ENCODE data around the gene STXBP4. TPM values are rescaled to one million over a fixed set of nuclear protein-coding genes. Genes with fewer than 3 reads are reported as not detected.

Gene STXBP4
- total and polyA plus RNA-seq, 2 experiments from 2014 or later: 14.9 to 26.4 TPM

DNA sequence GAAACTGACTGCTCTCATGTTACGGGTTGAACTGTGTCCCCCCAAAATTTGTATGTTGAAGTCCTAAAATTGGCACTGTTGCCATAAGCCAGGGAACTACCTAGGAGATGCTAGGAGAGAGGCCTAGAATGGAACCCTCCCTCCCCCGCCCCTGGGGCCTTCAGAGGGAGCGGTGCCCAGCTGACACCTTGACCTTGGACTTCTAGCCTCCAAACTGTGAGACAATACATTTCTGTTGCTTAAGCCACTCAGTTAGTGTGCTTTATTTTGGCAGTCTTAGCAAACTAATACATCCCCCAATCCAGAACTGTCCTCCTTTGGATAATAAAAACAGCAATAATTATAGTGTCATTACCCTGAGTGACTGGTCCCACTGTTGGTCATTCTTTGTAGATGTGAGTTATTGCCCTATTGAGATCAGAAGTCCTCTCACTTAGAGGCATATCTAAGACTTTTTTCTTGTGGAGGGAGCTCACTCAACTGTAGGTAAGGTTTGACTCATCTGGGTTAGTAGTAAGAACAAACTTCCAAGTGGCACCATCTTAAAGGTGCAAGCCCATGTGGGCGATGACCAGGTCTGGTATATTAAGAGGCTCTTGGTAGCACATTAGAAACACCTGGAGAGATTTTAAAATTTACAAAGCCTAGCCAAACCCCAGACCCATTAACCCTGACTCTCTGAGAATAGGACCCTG, 203.2 kb downstream of the STXBP4 start:
- Histone ChIP-seq H3K4me3 (no peak overlapping the region), H3K27ac (no peak overlapping the region), H3K9me3 (ENCODE audit: low read depth) (no peaks in the 10 kb centered on the region), H3K36me3 (no peaks in the 10 kb centered on the region), H3K27me3 (no peaks in the 10 kb centered on the region), H3K4me1 (ENCODE audit: low read depth) (no peaks in the 10 kb centered on the region)
- DNase-seq (ENCODE audit: low read depth in 1 of 2, low spot score in 1 of 2): no peak
- TF ChIP-seq, protein P1, sequence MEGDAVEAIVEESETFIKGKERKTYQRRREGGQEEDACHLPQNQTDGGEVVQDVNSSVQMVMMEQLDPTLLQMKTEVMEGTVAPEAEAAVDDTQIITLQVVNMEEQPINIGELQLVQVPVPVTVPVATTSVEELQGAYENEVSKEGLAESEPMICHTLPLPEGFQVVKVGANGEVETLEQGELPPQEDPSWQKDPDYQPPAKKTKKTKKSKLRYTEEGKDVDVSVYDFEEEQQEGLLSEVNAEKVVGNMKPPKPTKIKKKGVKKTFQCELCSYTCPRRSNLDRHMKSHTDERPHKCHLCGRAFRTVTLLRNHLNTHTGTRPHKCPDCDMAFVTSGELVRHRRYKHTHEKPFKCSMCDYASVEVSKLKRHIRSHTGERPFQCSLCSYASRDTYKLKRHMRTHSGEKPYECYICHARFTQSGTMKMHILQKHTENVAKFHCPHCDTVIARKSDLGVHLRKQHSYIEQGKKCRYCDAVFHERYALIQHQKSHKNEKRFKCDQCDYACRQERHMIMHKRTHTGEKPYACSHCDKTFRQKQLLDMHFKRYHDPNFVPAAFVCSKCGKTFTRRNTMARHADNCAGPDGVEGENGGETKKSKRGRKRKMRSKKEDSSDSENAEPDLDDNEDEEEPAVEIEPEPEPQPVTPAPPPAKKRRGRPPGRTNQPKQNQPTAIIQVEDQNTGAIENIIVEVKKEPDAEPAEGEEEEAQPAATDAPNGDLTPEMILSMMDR (IDR thresholded peaks at IDR 0.05; ENCODE audit: low read depth, low read length): no peak

DNA sequence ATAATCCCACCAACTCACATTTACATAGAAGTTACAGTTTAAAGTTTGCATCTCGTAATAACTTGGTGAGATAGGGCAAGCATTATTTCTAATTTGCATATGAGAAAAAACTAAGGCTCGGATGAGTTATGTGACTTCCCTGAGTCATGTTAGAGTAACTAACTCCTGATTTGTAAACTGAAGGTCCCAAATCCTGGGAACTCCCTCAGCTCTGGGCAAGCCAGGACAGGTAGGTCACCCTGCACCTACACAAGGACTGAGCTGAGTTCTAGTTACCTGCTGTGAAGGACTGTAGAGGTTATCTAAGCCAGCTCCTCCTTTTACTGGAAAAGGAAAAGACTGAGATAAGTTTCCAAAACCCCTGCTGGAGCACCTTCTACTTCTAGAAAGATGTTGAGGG, 204.0 kb downstream of the STXBP4 start:
- no peaks in the 10 kb centered on the region for H3K36me3 ChIP-seq
- no peaks in the 10 kb centered on the region for H3K4me1 ChIP-seq (ENCODE audit: low read depth)
- H3K27ac ChIP-seq: no peak overlapping the region
- H3K4me3 ChIP-seq: no peak overlapping the region
- DNase-seq (ENCODE audit: low read depth in 1 of 2, low spot score in 1 of 2): no peak
- no peaks in the 10 kb centered on the region for H3K9me3 ChIP-seq (ENCODE audit: low read depth)
- no peaks in the 10 kb centered on the region for H3K27me3 ChIP-seq
- TF ChIP-seq, protein P1 (IDR thresholded peaks at IDR 0.05; ENCODE audit: low read depth, low read length): no peak

DNA sequence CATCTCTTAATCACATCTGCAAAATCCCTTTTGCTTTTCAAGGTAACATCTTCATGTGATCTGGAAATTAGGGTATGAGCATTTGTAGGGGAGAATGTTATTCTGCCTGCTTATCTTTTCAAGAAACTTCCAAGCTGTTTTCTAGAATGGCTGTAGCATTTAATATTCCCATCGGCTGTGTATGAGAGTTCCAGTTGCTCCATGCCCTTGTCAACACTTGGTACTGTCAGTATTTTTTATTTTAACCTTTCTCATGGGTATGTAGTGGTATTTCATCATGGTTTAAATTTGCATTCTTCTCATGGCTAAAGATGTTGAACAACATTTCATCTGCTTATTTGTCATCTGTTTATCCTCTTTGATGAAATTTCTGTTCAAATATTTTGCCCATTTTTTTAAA, 205.6 kb downstream of the STXBP4 start:
- no peak overlapping the region for H3K4me3 ChIP-seq
- TF ChIP-seq, protein P1 (IDR thresholded peaks at IDR 0.05; ENCODE audit: low read depth, low read length): no peak
- no peak for DNase-seq (ENCODE audit: low read depth in 1 of 2, low spot score in 1 of 2)
- H3K36me3 ChIP-seq: no peaks in the 10 kb centered on the region
- no peaks in the 10 kb centered on the region for H3K9me3 ChIP-seq (ENCODE audit: low read depth)
- no peaks in the 10 kb centered on the region for H3K27me3 ChIP-seq
- no peaks in the 10 kb centered on the region for H3K4me1 ChIP-seq (ENCODE audit: low read depth)
- no peak overlapping the region for H3K27ac ChIP-seq

DNA sequence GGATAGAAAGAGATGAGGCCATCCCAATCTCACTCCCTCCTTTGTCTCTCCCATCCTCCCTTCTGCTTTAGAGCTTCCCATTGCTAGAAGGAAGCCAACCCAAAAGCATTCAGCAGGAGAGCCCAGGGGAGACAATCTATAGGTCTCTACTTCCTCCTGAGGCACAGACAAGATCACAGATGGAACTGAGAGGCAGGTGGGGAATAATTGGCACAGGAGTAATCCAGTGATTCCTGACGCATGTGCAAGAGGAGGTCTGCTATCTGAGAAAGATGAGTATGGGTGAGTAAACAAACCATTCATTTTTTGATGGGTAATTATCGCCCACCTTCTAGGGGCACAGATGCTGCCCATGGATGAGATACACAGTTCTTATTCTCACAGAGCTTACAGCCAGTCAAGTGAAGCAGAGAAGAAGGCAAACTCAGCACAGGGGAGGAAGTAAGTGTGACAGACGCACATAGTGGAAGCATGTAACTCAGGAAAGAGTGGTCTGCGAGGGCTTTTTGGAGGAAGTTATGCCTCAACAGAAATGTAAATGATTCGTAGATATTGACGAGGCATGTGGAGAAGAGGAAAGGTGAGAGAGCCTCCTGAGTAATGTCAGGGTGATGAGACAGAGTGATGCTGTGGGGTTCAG, 207.3 kb downstream of the STXBP4 start:
- H3K27me3 ChIP-seq: no peaks in the 10 kb centered on the region
- H3K4me3 ChIP-seq: no peak overlapping the region
- no peaks in the 10 kb centered on the region for H3K36me3 ChIP-seq
- H3K27ac ChIP-seq: no peak overlapping the region
- DNase-seq (ENCODE audit: low read depth in 1 of 2, low spot score in 1 of 2): no peak
- TF ChIP-seq, protein P1 (IDR thresholded peaks at IDR 0.05; ENCODE audit: low read depth, low read length): no peak
- H3K4me1 ChIP-seq (ENCODE audit: low read depth): no peaks in the 10 kb centered on the region
- no peaks in the 10 kb centered on the region for H3K9me3 ChIP-seq (ENCODE audit: low read depth)

DNA sequence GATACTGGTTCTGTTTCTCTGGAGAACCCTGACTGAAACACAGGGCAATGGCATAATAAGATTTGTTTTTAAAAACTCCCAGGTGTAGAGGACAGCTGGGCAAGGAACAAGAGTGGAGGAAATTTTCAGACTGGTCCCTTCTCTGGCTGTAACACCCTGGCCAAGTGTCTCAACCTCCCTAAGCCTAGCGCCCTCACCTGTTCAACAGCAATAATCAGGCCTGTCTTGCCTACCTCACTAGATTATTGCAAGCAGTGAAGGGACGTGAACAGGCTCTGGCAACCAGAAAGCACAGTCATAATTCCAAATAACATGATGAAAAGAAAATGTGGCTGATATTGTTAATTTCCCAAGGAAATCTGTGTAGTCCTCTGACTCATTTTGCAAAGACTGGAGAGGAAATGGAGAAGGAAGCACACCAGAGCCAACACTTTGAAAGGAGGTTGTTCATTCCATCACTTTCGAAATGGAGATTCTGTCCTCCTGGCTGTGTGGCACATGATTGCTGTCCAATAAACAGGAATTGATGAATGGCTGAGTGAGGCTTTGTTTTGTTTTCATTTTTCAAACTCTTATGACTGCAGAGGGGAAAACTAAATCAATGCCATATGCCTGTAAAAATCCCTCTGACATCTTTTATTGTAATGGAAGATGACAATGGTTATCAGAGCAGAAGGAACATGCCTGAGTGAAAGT, 208.7 kb downstream of the STXBP4 start:
- TF ChIP-seq, protein P1 (IDR thresholded peaks at IDR 0.05; ENCODE audit: low read depth, low read length): peak; percentile 9
- no peak overlapping the region for H3K4me3 ChIP-seq
- DNase-seq (ENCODE audit: low read depth in 1 of 2, low spot score in 1 of 2): peak; percentile 5 to 21
- H3K4me1 ChIP-seq (ENCODE audit: low read depth): no peaks in the 10 kb centered on the region
- H3K9me3 ChIP-seq (ENCODE audit: low read depth): no peaks in the 10 kb centered on the region
- no peaks in the 10 kb centered on the region for H3K36me3 ChIP-seq
- no peak overlapping the region for H3K27ac ChIP-seq
- no peaks in the 10 kb centered on the region for H3K27me3 ChIP-seq

All from cardiac muscle cell (in vitro differentiated cells and primary cell).